Osteoblast (primary cell): ENCODE data around the gene TNS3. TPM values are rescaled to one million over a fixed set of nuclear protein-coding genes. Genes with fewer than 3 reads are reported as not detected.

ENCODE experiments used
- DNase-seq: peaks from one replicate; pipeline ENCODE4 v3.0.0; 2011; ENCODE audit warnings: low spot score, mixed read lengths; ENCODE audit not compliant: insufficient read length; ENCODE audit errors: missing footprints
- H2AFZ ChIP-seq: 2 replicates; pipeline ENCODE4 v1.6.0; 2011; ENCODE audit warnings: mild to moderate bottlenecking, low read length
- H3K27ac ChIP-seq: 2 replicates; pipeline ENCODE4 v1.5.1; 2011; ENCODE audit warnings: mild to moderate bottlenecking, low read depth, low read length, moderate library complexity
- H3K27me3 ChIP-seq: 2 replicates; pipeline ENCODE4 v1.6.0; 2012; ENCODE audit warnings: mild to moderate bottlenecking, control low read depth, inconsistent platforms, low read length, moderate library complexity; ENCODE audit not compliant: insufficient read depth
- H3K36me3 ChIP-seq: 2 replicates; pipeline ENCODE4 v1.5.1; 2011; ENCODE audit warnings: mild to moderate bottlenecking, low read length, control low read depth, moderate library complexity; ENCODE audit not compliant: insufficient read depth
- H3K4me1 ChIP-seq: 2 replicates; pipeline ENCODE4 v1.5.1; 2011; ENCODE audit warnings: mild to moderate bottlenecking, low read length, control low read depth, moderate library complexity; ENCODE audit not compliant: insufficient read depth
- H3K4me2 ChIP-seq: 2 replicates; pipeline ENCODE4 v1.6.0; 2011; ENCODE audit warnings: mild to moderate bottlenecking, low read length; ENCODE audit not compliant: insufficient read depth
- H3K4me3 ChIP-seq: fragments of 200-600 bp; sonication (generic); 3 replicates; pipeline ENCODE4 v1.5.1; 2012; ENCODE audit warnings: mild to moderate bottlenecking, low read length, inconsistent platforms; ENCODE audit not compliant: insufficient read depth
- H3K79me2 ChIP-seq: 2 replicates; pipeline ENCODE4 v1.6.0; 2012; ENCODE audit warnings: mild to moderate bottlenecking, low read length, control low read depth, inconsistent platforms; ENCODE audit not compliant: insufficient read depth
- H3K9me3 ChIP-seq: 2 replicates; pipeline ENCODE4 v1.5.1; 2011; ENCODE audit warnings: low read depth, low read length, control low read depth
- H4K20me1 ChIP-seq: 2 replicates; pipeline ENCODE4 v1.6.0; 2012; ENCODE audit warnings: mild to moderate bottlenecking, low read length, control low read depth; ENCODE audit not compliant: insufficient read depth
- total RNA-seq: library from RNA; depleted of rRNA; stranded (reverse); fragments of >200 nt; gene quantifications from 2 replicates; pipeline ENCODE4 v1.2.3, GENCODE V29; 2012
- TF ChIP-seq, protein P1 (sequence below): IDR thresholded peaks from 2 replicates; pipeline ENCODE4 v1.5.1; 2011; ENCODE audit warnings: mild to moderate bottlenecking, low read depth, low read length, moderate library complexity; ENCODE audit errors: extremely low read depth

TNS3 gene
- total RNA-seq, 1 donor, result 67.3 TPM

DNA sequence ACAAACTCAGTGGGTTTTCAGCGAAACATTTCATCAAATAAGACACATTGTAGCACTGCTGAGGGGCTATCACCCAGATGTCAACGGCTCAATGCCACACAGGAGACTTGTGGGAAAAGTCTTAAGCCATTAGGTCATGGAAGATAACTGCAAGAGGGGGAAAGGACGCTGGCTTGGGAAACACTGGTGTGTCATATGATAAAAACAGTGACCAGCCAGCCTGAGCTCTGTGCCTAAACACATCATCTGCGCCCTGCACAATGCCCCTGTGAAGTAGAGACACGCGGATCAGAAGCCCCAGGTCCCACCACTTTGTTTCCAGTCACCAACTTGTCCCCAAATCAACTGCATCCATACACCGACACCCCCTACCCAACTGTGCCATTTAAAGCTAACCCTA is 116.7 kb downstream of the TNS3 start:
- H3K4me1 ChIP-seq, result peaks cover 15% of the 10 kb centered on the region
- peaks cover 36% of the 10 kb centered on the region for H4K20me1 ChIP-seq
- no peak overlapping the region for H3K4me2 ChIP-seq
- H2AFZ ChIP-seq, result no peak overlapping the region
- no peaks in the 10 kb centered on the region for H3K9me3 ChIP-seq
- no peak overlapping the region for H3K27ac ChIP-seq
- no peak for DNase-seq
- H3K36me3 ChIP-seq, result peaks cover 12% of the 10 kb centered on the region
- no peaks in the 10 kb centered on the region for H3K79me2 ChIP-seq
- no peak overlapping the region for H3K4me3 ChIP-seq
- TF ChIP-seq, protein P1, sequence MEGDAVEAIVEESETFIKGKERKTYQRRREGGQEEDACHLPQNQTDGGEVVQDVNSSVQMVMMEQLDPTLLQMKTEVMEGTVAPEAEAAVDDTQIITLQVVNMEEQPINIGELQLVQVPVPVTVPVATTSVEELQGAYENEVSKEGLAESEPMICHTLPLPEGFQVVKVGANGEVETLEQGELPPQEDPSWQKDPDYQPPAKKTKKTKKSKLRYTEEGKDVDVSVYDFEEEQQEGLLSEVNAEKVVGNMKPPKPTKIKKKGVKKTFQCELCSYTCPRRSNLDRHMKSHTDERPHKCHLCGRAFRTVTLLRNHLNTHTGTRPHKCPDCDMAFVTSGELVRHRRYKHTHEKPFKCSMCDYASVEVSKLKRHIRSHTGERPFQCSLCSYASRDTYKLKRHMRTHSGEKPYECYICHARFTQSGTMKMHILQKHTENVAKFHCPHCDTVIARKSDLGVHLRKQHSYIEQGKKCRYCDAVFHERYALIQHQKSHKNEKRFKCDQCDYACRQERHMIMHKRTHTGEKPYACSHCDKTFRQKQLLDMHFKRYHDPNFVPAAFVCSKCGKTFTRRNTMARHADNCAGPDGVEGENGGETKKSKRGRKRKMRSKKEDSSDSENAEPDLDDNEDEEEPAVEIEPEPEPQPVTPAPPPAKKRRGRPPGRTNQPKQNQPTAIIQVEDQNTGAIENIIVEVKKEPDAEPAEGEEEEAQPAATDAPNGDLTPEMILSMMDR, result no peak
- no peaks in the 10 kb centered on the region for H3K27me3 ChIP-seq

DNA sequence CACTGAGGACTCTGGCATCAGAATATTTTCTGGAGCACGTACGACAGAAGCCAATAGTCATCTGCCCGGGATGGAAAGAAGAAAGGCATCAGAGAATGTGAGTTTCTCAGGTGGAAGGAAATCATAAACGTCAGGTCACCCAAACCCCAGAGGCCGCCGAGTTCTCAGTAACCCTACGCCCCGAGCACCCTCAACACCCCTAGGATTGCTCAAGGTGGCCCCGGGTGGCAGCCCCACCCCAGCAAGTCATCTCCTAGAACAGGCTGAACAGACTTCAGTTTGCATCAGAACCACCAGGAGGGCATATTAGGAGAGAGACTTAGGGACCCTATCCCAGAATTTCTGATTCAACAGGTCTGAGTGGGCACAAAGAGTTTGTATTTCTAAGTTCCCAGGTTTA is 117.6 kb downstream of the TNS3 start:
- no peak for DNase-seq
- no peak overlapping the region for H2AFZ ChIP-seq
- no peak overlapping the region for H3K4me2 ChIP-seq
- H3K4me1 ChIP-seq, result peaks cover 15% of the 10 kb centered on the region
- no peaks in the 10 kb centered on the region for H3K27me3 ChIP-seq
- TF ChIP-seq, protein P1, result no peak
- H3K79me2 ChIP-seq, result no peaks in the 10 kb centered on the region
- no peak overlapping the region for H3K27ac ChIP-seq
- H4K20me1 ChIP-seq, result peaks cover 36% of the 10 kb centered on the region
- peaks cover 12% of the 10 kb centered on the region for H3K36me3 ChIP-seq
- no peak overlapping the region for H3K4me3 ChIP-seq
- H3K9me3 ChIP-seq, result no peaks in the 10 kb centered on the region

DNA sequence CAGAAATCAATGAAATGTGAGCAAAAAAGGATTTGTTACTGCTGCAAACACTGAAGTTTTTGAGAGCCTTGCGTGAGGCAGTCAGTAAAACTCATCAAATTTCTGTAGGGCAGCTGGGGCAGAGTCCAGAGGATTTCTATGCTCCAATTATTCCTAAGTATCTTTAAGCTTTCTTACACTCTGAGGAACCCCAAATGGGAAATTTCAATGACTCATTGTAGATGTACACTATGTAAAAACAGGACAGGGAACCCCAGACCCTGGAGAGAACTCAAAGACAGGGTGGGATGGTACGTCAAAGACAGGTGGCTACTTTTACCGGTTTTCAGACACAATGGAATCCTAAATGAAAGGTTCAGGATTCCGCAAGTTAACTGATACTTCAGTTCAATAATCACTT is 120.2 kb downstream of the TNS3 start:
- TF ChIP-seq, protein P1, result no peak
- Histone ChIP-seq H2AFZ (no peak overlapping the region), H3K9me3 (no peaks in the 10 kb centered on the region), H3K27ac (peak overlapping the region; percentile 47), H3K4me3 (no peak overlapping the region), H4K20me1 (peaks cover 33% of the 10 kb centered on the region), H3K4me1 (peaks cover 32% of the 10 kb centered on the region), H3K79me2 (peaks cover 6% of the 10 kb centered on the region), H3K27me3 (no peaks in the 10 kb centered on the region), H3K36me3 (peaks cover 12% of the 10 kb centered on the region), H3K4me2 (peak overlapping the region; percentile 31)
- no peak for DNase-seq

DNA sequence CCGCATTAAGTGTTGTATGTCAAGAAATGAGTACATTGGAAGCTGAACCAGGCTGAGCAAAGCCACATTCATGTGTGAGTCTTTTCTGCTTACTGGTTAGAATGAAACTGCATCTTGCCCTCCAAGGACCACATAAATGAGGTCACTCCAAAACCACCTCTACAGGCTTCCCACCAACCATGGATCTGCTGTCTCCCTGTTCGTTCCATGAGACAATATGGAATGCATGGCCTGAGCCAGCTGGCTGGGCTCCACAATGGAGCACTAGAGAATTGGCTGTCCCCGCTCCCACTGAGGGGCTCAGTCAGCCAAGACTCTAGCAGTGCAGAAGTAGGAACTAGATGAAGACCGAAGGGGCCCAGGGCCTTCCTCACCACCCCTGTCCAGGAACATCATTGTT is 120.8 kb downstream of the TNS3 start:
- Histone ChIP-seq H3K4me1 (peaks cover 32% of the 10 kb centered on the region), H3K79me2 (peaks cover 6% of the 10 kb centered on the region), H3K36me3 (peaks cover 12% of the 10 kb centered on the region), H4K20me1 (peaks cover 33% of the 10 kb centered on the region), H3K9me3 (no peaks in the 10 kb centered on the region), H3K27ac (peak overlapping the region; percentile 47), H3K27me3 (no peaks in the 10 kb centered on the region), H3K4me2 (peak overlapping the region; percentile 31), H3K4me3 (no peak overlapping the region), H2AFZ (no peak overlapping the region)
- DNase-seq, result peak; percentile 91
- TF ChIP-seq, protein P1, result no peak
